Measurements from ENCODE around the gene RNF135.
"Not testable (repeated sequence)": the region's sequence is repeated elsewhere in the genome, so short reads cannot be mapped to it uniquely, and the experiment has no call there.

Gene RNF135, protein sequence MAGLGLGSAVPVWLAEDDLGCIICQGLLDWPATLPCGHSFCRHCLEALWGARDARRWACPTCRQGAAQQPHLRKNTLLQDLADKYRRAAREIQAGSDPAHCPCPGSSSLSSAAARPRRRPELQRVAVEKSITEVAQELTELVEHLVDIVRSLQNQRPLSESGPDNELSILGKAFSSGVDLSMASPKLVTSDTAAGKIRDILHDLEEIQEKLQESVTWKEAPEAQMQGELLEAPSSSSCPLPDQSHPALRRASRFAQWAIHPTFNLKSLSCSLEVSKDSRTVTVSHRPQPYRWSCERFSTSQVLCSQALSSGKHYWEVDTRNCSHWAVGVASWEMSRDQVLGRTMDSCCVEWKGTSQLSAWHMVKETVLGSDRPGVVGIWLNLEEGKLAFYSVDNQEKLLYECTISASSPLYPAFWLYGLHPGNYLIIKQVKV

DNA sequence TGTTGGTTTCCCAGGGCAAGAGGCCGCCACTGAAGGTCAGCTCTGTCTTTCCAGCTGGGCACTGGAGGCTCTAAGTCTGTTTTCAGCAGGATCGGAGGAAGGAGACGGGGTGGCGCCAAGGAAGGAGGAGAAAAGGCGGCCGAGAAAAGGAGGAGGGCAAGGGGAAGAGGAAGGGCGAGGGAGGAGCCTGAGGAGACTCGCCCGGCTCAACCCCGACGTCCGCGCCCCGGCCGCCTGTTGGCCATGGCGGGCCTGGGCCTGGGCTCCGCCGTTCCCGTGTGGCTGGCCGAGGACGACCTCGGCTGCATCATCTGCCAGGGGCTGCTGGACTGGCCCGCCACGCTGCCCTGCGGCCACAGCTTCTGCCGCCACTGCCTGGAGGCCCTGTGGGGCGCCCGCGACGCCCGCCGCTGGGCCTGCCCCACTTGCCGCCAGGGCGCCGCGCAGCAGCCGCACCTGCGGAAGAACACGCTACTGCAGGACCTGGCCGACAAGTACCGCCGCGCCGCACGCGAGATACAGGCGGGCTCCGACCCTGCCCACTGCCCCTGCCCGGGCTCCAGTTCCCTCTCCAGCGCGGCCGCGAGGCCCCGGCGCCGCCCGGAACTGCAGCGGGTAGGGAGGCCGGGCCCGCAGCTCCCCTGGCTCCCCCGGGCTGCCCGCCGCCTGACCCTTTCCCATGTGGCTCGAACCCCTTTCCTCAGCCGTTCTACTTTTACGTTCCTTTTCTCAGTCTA is at the start of gene RNF135:
RNF135 (plus strand) TSS at position 209 of the 737 bp plus-strand sequence; CDS start at position 244, 35 bp downstream.
- peak; percentile 40 for DNase-seq (ENCODE audit: low read depth)

DNA sequence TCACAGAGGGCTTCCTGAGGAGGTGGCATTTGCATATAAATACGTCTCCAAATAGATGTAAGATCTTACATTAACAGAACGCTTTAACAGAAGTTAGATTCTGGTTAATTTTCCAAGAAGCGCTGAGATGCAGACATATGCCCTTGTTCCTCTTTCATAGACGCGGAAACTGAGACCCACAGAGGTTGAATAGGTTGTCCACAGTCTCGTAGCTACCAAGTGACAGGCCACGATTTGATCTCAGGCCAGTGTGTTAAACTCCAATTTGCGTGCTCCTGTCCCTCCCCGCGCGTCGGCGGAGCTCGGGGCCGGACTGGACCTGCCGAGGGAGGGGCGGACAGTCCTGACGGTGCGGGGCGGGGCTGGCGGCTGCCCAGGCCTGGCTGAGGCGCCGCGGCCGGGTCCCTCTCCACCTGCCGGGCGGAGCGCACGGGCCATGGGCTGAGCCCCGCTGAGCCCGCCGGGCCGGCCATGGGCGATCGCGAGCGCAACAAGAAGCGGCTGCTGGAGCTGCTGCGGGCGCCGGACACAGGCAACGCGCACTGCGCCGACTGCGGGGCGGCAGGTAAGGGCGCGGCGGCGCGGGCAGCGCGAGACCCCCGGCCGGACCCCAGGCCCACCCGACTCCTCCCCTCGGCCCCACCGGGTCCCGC is 49.2 kb upstream of the RNF135 start, which contains the start of gene ADAP2:
ADAP2 (plus strand) TSS at position 402 of the 653 bp plus-strand sequence; CDS start at position 472, 70 bp downstream.
- DNase-seq (ENCODE audit: low read depth), result no peak

DNA sequence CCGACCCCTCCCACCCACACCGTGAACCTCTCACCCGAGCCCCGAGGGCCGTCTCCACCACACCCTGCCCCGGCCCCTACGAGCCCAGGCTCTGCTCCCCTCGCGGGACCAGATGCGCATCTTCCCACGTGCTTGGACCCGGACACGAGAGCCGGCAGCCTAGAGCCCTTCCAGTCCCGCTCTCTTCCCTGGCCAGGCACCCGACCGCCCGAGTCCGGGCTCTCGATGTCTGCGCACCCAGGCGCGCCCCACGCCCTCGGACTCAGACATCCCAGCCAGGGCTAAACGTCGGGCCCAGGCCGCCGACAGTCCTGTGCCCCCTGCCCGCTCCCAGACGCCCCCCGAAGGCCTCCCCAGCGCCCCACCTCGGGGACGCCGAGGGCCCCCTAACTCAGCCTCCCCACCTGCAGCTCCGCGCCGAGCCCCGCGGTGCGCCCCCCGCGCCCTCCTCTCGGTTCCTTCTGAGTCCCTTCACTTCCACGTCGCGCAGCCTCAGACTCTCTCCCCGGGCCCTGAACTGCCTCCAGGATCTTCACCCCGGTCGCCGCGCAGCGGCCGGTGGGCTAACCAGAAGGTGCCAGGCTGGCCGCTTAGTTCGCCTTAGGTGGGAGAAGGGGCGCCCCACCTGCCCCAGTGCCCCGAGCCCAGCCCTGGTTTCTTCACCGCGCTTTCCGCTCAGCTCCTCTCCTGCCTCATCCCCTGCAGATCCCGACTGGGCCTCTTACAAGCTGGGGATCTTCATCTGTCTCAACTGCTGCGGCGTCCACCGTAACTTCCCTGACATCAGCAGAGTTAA is 48.4 kb upstream of the RNF135 start:
- DNase-seq (ENCODE audit: low read depth), result no peak

DNA sequence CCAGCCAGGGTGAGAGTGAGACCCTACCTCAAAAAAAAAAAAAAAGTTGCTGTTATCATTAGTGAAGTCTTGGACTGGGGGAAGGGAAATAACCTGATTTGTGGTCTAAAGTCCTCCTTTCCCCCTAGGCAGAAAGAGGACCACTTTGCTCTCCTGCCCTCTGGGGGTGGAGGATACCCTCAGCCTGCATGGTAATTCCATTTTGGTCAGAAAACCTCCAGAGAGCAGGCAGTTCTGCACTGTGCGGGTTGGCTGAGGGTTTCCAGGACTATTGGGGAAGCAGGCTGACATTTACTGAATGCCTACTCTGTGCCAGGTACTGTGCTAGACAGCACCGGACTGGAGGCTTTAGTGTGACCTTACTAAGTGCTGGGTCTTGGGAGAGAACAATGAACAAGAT is 46.5 kb upstream of the RNF135 start:
- no peak for DNase-seq (ENCODE audit: low read depth)

DNA sequence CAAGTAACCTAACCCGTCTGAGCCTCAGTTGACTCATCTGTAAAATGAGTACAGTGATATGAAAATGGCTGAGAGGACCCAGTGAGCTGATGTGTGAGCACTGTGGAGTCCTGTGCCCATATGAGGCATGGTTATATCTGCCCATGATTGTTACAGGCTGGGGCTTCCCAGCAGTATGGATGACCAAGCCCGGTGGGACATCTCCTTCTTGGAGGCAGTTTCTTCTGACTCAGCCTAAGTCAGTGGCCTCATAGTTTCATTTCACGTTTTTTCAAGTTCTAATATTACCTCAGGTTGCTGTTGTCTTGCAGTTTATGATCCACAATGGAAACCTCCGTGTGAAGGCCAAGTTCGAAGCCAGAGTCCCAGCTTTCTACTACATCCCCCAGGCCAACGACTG is 44.3 kb upstream of the RNF135 start:
- DNase-seq (ENCODE audit: low read depth), result no peak

DNA sequence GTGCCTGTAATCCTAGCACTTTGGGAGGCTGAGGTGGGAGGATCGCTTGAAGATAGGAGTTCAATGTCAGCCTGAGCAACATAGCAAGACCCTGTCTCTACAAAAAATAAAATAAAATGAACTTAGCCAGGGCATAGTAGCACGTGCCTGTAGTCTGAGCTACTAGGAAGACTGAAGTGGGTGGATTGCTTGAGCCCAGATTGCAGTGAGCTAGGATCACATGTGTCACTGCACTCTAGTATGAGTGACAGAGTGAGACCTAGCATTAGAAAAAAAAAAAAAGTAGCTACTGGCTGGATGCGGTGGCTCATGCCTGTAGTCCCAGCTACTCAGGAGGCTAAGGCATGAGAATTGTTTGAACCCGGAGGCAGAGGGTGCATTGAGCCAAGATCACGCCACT is 43.1 kb upstream of the RNF135 start:
- DNase-seq (ENCODE audit: low read depth), result no peak

DNA sequence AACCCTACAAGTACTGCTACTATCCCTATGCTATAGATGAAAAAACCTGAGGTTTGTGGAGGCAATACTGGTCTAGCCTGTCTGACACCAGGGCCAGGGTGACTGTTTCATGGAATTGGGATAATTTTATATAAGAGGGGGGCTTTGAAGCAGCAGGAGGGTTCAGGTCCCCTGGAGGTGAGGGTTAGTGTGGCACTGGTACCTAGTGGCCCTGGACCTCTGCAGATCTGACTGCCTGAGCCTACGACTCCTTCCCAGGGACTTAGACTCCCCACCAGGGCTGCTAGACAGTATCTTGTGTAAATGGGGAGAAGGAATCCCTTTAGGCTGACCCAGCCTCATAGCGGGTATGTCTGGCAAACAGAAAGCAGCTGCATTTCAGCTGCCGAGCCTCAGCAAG is 42.3 kb upstream of the RNF135 start:
- no peak for DNase-seq (ENCODE audit: low read depth)

DNA sequence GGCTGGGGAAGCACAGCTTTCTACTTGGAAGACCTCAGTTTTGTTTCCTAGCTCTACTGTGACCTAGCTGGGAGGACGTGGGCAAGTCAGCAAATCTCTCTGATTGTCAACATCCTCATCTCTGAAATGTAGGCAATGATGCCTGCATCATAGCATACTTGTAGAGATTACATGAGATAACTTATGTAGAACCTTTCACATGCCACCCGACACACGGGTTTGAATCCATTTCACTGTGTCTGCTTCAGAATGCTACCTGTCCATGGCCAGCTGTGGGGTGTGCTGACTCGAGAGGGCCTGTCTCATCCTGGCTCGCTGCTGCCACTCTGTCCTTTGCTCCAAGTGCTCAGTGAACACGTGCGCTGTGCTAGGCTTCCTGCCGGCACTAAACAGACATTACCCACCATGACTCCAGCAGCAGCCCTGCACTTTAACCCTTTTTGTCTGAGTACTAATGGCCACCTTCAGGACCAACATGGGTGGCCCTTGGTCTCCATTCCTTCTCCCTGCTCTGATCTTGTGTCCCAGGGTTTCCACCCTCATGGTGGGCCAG is 41.7 kb upstream of the RNF135 start:
- DNase-seq (ENCODE audit: low read depth), result no peak

DNA sequence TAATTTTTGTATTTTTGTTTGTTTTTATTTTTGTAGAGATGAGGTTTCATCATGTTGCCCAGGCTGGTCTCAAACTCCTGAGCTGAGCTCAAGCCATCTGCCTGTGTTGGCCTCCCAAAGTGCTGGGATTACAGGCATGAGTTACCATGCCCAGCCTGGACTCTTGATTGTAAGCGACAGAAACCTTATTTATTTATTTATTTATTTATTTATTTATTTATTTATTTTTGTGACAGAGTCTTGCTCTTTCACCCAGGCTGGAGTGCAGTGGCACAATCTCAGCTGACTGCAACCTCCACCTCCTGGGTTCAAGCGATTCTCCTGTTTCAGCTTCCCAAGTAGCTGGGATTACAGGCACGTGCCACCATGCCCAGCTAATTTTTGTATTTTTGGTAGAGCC is 41.0 kb upstream of the RNF135 start:
- DNase-seq (ENCODE audit: low read depth), result not testable (repeated sequence)

DNA sequence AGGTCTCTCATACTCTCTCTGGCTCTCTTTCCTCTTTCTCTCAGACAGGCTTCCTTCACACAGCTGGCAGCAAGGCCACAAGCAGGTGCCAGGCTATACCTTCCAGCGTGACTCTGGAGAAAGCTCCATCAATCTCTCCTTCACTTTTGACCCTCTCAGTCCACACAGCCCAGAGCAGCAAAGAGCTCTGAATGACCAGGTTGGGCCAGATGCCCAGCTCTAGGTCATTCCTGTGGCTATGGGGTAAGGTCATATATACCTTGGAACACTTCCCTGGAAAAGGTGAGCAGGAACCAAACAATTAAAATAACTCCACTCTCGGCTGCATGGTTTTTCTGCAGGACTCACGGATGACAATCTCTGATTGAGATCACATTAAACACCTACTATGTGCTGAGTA is 40.3 kb upstream of the RNF135 start:
- DNase-seq (ENCODE audit: low read depth), result no peak

DNA sequence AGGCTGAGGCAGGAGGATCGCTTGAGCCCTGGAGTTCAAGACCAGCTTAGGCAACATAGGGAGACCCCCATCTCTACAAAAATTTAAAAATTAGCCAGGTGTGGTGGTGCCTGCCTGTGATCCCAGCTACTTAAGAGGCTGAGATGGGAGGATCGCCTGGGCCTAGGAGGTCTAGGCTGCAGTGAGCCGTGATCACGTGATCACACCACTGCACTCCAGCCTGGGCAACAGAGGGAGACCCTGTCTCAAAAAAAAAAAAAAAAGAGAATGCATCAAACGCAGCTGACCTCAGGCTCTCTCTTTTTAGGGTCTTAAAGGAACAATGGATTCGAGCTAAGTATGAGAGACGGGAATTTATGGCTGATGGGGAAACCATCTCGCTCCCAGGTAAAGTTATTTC is 39.3 kb upstream of the RNF135 start:
- DNase-seq (ENCODE audit: low read depth), result not testable (repeated sequence)

DNA sequence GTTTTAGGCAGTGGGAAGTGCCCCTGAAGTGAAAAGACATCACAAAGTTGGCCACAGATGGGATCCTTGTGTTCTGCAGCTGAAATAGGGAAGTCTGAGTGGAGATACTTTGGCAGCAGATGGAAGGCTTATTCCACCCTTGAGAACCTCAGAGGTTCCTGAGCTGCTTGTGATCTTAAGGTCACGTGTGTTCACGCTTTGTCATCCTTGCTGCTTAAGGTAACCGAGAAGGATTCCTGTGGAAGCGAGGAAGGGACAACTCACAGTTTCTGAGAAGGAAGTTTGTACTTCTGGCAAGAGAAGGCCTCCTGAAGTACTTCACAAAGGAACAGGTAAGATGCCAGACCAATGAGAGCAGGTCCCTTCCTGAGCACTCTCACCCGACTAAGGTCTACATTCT is 36.9 kb upstream of the RNF135 start:
- no peak for DNase-seq (ENCODE audit: low read depth)

DNA sequence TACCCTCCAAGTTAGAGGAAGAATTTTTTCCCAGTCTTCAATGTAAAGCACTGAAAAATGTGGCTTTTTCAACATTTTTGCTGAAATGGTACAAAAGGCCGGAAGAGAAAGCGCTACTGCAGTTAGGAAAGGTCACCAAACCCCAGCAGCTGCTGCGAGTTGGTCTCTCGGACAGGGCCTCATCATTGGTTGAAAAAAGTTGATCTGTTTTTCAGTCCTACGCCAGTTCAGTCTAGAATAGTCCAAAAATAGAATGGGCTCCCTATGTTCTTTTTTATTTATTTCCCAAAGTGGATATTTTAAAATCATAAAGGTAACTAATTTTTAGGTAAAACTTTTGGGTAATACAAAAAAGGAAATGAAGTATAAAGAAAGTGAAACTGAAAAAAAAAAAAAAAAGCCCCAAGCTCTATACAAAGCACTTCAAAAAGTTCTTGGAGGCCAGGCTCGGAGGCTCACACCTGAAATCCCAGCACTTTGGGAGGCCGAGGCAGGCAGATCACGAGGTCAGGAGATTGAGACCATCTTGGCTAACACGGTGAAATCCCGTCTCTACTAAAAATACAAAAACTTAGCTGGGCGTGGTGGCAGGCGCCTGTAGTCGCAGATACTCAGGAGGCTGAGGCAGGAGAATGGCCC is 31.7 kb upstream of the RNF135 start:
- DNase-seq (ENCODE audit: low read depth), result no peak

DNA sequence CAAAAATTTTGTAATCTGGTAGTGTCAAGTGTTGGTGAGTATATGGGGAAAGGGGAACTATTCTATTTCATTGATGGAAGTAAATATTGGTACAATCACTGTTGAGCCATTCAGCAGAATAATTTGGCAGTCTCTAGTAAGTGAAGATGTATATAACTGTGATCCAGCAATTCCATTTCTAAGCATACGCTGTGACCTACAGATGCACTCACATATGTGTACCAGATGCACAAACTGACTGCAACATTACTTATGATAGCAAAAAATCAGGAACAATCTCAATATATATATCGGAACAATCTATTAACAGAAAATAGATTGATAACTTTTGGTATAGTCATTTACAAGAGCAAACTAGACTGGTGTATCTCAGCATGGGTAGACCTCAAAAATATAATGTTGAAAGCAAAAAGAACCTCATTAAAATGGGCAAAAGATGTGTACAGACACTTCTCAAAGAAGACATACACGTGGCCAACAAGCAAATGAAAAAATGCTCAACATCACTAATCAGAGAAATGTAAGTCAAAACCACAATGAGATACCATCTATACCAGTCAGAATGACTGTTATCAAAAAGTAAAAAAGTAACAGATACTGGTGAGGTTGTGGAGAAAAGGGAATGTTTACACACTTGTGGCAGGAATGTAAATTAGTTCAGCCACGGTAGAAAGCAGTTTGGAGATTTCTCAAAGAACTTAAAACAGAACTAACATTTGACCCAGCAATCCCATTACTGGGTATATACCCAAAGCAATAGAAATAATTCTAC is 28.3 kb upstream of the RNF135 start:
- no peak for DNase-seq (ENCODE audit: low read depth)

DNA sequence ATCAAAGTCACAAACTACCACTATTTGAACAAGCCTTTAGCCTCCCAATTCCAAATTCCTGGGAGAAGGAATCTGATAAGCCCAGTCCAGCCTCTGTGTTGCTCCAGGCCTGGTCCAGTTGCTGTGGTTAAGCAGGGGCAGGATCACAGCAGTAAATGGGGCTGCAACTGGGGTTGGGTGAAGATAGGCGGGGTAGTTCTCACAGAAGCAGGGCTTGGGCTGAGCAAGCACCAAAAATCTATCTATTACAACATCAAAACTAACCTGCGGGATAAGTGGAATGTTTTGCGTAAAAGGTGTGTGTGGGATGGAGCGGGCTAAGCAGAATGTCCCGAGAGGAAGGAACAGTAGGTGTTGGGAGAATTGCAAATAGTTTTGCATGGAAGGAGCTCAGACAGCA is 23.0 kb upstream of the RNF135 start:
- DNase-seq (ENCODE audit: low read depth), result no peak

DNA sequence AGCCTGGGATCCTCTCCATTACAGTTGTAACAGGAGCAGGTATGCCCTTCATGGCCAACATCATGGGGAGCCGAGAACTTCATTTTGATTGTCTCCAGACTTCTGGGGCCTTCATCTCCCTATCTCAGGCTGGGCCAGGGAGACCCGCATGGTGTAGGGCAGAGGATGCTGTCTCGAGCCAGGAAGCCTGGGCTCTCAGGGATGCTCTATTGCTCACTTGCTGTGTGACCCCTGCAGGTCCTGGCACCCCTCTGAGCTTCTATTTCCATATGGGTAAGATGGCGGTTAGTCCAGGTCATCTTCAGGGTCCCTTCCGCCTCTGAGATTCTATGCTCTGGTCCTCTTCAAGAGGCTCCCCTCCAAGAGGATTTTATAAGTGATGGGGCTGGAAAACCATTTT is 20.6 kb upstream of the RNF135 start:
- no peak for DNase-seq (ENCODE audit: low read depth)

DNA sequence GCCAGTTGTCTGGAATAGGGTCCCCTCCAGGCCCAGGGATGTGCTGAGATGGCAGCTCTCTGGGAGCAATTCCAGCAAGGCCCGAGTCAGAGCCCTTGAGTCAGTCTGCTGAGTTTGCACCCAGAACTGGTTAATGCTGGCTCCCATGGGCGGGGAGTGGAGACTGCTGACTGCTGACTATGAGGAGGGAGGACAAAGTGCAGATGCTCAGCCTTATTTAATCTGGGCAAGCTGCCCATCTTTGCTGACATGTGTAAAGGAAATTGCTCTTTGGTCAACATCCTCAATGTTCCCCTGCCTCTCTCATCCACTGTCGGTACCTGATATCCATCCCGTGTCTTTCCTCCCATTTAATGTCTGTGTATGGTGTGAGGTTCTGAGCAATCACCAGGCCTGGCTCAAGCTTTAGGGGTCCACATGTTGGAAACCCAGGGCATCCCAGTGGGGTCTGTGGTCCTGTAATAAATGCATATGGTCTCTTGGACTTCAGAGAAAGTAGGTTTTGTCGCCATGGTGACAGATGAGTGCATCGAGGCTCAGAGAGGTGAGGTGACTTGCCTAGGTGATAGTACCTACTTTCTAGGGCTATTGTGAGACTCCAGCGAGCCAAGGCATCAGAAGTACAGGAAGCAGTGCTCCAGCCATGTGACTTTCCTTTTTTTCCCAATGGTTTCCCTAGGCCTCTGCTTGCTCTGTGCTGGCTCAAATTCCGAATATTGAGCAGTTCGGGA is 20.0 kb upstream of the RNF135 start:
- no peak for DNase-seq (ENCODE audit: low read depth)

DNA sequence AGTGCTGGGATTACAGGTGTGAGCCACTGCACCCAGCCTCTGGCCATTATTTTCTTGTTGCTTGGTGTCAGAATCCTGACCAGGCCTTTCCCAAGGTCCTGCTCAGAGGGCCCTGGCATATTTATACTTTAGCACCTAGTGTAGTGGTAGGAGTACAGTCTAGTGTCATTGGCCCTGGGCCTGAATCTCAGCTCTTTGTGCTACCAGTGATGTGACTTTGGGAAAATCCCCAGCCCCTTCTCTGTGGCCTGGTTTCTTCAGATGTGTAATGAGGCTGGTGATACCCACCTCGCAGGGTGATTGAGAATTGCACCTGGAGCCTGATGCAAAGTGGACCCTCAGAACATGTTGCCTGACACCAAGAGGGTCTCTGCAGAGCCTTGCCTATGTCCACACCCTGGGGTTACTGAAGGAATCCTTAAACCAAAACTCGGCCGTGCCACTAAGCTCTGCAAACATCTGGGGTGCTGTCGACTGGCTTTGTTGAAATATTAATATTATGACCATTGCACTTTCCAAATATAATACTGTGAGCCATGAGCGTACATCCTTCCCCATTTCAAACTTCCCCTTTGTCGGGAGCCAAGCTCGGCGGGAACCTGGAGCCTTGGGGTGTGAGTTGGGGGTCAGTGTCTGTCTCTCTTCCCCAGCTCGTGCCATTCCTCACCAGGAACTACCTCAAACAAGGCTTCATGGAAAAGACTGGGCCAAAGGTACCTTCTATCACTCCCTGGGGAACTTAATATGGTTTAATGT is 18.0 kb upstream of the RNF135 start:
- DNase-seq (ENCODE audit: low read depth), result no peak

Measured in activated T-helper 9 cell treated with anti-CD3 and anti-CD28 coated beads, Interleukin-2, amount 50 U/mL, for 16 hours (primary cell).